HepG2 (cell line): ENCODE data around the gene MRM2.

Experiments
- ETV6 ChIP-seq: sonication (generic); formaldehyde crosslinking; conservative IDR thresholded peaks from 2 replicates; pipeline ENCODE4 v1.4.0; 2020; ENCODE audit warnings: missing genetic modification reagents
- NFATC3 ChIP-seq: sonication (generic); formaldehyde crosslinking; IDR thresholded peaks from 2 replicates; pipeline ENCODE4 v1.5.1; 2020; ENCODE audit warnings: mild to moderate bottlenecking, missing genetic modification reagents
- POLR2AphosphoS5 ChIP-seq: IDR thresholded peaks from 2 replicates; pipeline ENCODE4 v1.6.1; 2012; ENCODE audit warnings: low read depth, low read length
- ZNF232 ChIP-seq: sonication (generic); formaldehyde crosslinking; IDR thresholded peaks from 2 replicates; pipeline ENCODE4 v1.4.0; 2020; ENCODE audit warnings: missing genetic modification reagents, borderline replicate concordance
- TF ChIP-seq, protein P1 (sequence below): sonication (generic); formaldehyde crosslinking; IDR thresholded peaks from 2 replicates; pipeline ENCODE4 v1.5.0; 2020; ENCODE audit warnings: mild to moderate bottlenecking, low read depth, missing genetic modification reagents, borderline replicate concordance
- TF ChIP-seq, protein P2 (sequence below): sonication (generic); formaldehyde crosslinking; IDR thresholded peaks from 2 replicates; pipeline ENCODE4 v1.5.0; 2020; ENCODE audit warnings: mild to moderate bottlenecking, missing genetic modification reagents, moderate library complexity
- TF ChIP-seq, protein P3 (sequence below): IDR thresholded peaks from 2 replicates; pipeline ENCODE4 v1.6.1; 2016; ENCODE audit warnings: missing compliant biosample characterization, missing genetic modification reagents, borderline replicate concordance

DNA sequence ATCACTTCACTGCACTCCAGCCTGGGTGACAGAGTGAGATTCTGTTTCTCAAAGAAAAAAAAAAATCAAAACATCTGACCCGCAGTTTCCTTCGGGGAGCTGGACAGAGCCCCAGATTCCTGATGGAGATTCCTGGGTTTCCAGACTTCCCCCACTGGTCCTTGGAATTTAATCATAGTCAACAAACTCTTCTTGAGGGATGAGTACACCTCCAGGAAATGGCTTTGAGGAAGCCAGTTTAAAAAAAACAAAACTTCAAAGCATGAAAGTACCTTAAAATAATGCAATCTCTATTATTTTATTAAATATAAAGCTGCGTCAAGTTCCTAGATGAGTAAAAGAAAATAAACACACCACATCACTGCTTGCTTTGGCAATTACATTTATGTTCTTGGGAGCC lies 8.1 kb downstream of the MRM2 start:
- TF ChIP-seq NFATC3 (no peak), POLR2AphosphoS5 (no peak), ETV6 (CRISPR knock-in tag) (no peak), ZNF232 (no peak)
- TF ChIP-seq, protein P1, sequence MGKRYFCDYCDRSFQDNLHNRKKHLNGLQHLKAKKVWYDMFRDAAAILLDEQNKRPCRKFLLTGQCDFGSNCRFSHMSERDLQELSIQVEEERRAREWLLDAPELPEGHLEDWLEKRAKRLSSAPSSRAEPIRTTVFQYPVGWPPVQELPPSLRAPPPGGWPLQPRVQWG (CRISPR knock-in tag) = no peak
- TF ChIP-seq, protein P2, sequence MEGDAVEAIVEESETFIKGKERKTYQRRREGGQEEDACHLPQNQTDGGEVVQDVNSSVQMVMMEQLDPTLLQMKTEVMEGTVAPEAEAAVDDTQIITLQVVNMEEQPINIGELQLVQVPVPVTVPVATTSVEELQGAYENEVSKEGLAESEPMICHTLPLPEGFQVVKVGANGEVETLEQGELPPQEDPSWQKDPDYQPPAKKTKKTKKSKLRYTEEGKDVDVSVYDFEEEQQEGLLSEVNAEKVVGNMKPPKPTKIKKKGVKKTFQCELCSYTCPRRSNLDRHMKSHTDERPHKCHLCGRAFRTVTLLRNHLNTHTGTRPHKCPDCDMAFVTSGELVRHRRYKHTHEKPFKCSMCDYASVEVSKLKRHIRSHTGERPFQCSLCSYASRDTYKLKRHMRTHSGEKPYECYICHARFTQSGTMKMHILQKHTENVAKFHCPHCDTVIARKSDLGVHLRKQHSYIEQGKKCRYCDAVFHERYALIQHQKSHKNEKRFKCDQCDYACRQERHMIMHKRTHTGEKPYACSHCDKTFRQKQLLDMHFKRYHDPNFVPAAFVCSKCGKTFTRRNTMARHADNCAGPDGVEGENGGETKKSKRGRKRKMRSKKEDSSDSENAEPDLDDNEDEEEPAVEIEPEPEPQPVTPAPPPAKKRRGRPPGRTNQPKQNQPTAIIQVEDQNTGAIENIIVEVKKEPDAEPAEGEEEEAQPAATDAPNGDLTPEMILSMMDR (CRISPR knock-in tag) = no peak
- TF ChIP-seq, protein P3, sequence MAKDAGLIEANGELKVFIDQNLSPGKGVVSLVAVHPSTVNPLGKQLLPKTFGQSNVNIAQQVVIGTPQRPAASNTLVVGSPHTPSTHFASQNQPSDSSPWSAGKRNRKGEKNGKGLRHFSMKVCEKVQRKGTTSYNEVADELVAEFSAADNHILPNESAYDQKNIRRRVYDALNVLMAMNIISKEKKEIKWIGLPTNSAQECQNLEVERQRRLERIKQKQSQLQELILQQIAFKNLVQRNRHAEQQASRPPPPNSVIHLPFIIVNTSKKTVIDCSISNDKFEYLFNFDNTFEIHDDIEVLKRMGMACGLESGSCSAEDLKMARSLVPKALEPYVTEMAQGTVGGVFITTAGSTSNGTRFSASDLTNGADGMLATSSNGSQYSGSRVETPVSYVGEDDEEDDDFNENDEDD (CRISPR knock-in tag) = no peak
